Inferior parietal cortex (tissue), 1 donor: Measurements from ENCODE around the gene DBF4.
"Not testable (repeated sequence)": the region's sequence is repeated elsewhere in the genome, so short reads cannot be mapped to it uniquely, and the experiment has no call there.

ENCODE experiments used
- DNase-seq: peaks from one replicate; pipeline ENCODE4 v3.0.0-alpha.2; 2016; ENCODE audit errors: extremely low spot score

DBF4 gene

GRCh38 chr7:87876040-87876868 lies at the start of gene DBF4, which contains the start of gene SLC25A40:
Gene DBF4 (plus strand): TSS chr7:87876493. CDS start chr7:87876733, 240 bp downstream.
Gene SLC25A40 (minus strand): TSS chr7:87876360. CDS start chr7:87858727, 17,633 bp downstream.
- DNase-seq: peak; percentile 88

GRCh38 chr7:87828383-87828782 lies 47.9 kb upstream of the DBF4 start:
- not testable (repeated sequence) for DNase-seq

- no peak for DNase-seq
Observed at GRCh38 chr7:87831097-87831496, 45.2 kb upstream of the DBF4 start.

DNA sequence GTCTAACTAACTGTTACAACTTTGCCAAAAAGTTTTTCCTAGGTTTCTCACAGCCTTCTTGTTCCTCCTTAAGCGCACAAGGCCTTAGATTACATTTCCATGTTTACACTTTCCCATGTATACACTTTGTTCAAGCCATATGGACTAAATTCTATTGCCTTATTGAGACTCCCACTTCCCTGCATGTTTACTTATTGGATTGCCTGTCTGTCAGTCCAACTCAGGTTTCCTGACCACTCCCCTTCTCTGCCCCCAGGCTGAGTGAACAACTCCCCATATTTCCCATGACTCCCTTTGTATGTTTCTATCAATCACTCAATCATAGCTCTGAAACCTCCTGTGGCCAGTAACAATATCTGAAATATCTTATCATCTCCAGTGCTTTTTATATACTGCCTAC lies 43.2 kb upstream of the DBF4 start:
- no peak for DNase-seq

DNA sequence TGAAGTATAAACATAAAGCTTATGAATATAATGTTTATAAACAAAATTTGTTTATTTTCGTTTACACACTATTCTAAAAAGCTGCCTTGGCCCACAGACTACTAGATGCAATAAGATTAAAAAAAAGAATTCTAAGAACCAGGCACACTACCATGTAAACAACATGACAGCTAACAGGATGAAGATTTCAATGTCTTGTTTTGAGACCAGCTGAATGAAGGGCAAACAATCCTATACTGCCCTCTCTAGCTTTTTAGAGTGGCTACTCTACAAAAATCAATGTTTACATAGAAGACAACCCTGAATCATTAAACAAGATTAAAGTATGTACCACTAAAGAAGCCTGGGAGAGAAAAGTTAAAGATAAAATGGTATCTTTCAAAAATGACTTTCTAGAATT lies 38.7 kb upstream of the DBF4 start:
- no peak for DNase-seq

GRCh38 chr7:87850836-87851593 lies 25.3 kb upstream of the DBF4 start:
- no peak for DNase-seq

GRCh38 chr7:87852306-87852705 lies 24.0 kb upstream of the DBF4 start:
- DNase-seq: no peak

GRCh38 chr7:87853237-87853864 lies 22.9 kb upstream of the DBF4 start:
- no peak for DNase-seq

- no peak for DNase-seq
Observed at GRCh38 chr7:87858417-87859100, 17.7 kb upstream of the DBF4 start.

GRCh38 chr7:87866089-87866488 lies 10.2 kb upstream of the DBF4 start:
- DNase-seq: no peak

- DNase-seq: not testable (repeated sequence)
Observed at GRCh38 chr7:87866533-87866932, 9.8 kb upstream of the DBF4 start.

GRCh38 chr7:87870471-87870870 lies 5.8 kb upstream of the DBF4 start:
- DNase-seq: no peak

GRCh38 chr7:87872346-87872745 lies 3.9 kb upstream of the DBF4 start:
- DNase-seq: no peak

DNA sequence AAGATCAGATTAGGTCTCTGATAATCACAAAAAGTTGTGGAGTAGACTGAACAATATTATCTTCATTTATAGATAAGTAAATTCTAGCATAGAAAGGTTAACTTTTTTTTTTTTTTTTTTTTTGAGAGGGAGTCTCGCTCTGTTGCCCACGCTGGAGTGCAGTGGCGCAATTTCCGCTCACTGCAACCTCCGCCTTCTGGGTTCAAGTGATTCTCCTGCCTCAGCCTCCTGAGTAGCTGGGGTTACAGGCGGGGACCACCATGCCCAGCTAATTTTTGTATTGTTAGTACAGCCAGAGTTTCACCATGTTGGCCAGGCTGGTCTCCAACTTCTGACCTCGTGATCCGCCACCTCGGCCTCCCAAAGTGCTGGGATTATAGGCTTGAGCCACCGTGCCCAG lies 3.0 kb upstream of the DBF4 start:
- DNase-seq: not testable (repeated sequence)

DNA sequence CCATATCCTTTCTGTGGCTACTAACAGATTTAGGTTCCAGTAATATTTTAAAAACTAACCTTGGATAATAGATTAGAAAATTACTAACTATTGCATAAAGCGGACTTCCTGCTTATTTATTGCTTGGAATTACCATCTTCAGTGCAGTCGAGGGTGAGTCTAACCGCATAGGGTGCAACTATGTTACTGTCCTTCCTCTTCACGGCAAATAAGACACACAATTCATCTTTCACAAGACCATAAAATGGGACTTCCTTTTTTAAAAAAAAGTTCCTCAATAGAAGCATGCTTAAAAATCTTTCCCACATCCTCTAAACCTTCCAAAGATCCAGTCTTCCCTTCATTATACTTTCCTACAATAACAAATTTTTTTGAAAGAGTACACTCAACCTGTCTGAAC lies 2.2 kb upstream of the DBF4 start:
- no peak for DNase-seq

GRCh38 chr7:87875151-87876039 lies 898 bp upstream of the DBF4 start:
- DNase-seq: no peak

- DNase-seq: peak; percentile 47
Observed at GRCh38 chr7:87876869-87877234, 559 bp downstream of the DBF4 start.

DNA sequence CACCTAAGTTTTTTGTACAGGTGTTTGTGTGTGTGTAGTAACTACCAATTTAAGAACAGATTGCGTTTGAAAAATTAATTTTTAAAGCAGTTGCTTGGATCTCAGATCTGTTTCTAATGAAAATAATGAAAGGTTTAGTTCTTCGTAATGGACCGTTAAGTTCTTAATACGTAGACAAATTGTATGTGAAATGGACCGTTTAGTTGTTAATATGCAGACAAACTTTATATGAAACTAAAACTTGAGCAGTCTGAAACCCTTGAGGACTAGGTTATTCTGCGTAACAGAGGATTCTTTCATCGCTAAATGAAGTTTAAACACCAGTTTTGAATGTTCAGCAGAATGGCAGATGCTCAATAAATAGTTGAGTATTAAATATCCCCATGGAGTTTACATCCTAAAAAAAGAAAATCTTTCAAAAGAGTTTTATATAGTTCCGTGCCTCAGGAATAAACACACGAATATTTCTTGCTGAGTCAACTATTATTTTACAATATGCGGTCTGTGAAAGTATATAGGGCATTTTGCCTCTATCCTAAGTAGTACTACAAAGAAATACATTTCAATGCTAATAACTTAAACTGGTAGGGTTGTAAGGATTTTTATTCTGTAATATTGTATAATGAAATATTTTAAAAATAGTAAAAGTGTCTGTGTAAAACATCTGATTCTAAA lies 1.2 kb downstream of the DBF4 start:
- no peak for DNase-seq

DNA sequence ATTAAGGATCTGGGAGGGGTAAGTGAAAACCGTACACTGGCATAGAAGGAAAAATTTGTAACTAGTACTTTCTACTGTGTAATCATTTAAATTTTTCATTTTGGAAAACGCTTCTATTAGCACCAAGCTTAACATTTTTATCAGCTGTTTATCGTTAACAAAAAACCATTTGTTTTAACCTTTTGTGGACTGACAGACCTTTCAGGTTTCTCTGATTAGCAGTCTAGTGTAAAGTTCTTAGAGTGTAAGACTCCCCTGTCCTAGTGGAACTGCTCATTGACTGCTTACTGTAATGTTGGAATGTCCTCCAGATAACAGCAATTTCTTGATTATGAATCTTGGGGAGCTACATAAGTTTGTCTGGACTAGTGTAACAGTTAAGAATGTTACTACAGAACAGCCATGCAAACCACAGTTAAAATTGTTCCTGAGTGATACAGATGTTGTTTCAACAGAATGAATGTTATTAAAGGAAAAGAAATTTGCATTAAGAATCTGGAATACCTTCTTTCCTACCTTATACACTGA lies 2.0 kb downstream of the DBF4 start:
- DNase-seq: no peak
